Measurements from ENCODE around the gene SNTG2.
"Not testable (repeated sequence)": the region's sequence is repeated elsewhere in the genome, so short reads cannot be mapped to it uniquely, and the experiment has no call there.

Gene SNTG2

GRCh38 chr2:950080-950966 lies at the start of gene SNTG2:
SNTG2 (plus strand) TSS chr2:950849; CDS start chr2:950997, 148 bp downstream.
- Histone ChIP-seq H3K9me3 (ENCODE audit: low read length) (no peaks in the 10 kb centered on the region), H3K4me1 (ENCODE audit: insufficient read depth, low read length) (no peaks in the 10 kb centered on the region), H3K27me3 (ENCODE audit: control insufficient read depth in 1 of 2, insufficient read depth in 2 of 2, low read length in 2 of 2) (peaks cover 18 to 41% of the 10 kb centered on the region in 2 donors), H3K9ac (ENCODE audit: low read length) (no peak within 1 kb of the TSS), H3K27ac (ENCODE audit: low read depth, low read length) (no peak within 1 kb of the TSS), H3K36me3 (ENCODE audit: insufficient read depth, low read length) (no peaks in the 10 kb centered on the region), H3K4me3 (ENCODE audit: low read depth in 1 of 2, low read length in 2 of 2) (peak within 1 kb of the TSS in 1 of 2 donors; percentile 11)

GRCh38 chr2:902584-902983 lies 48.1 kb upstream of the SNTG2 start:
- Histone ChIP-seq H3K9me3 (ENCODE audit: low read length) (no peaks in the 10 kb centered on the region), H3K27ac (ENCODE audit: low read depth, low read length) (no peak overlapping the region), H3K36me3 (ENCODE audit: insufficient read depth, low read length) (no peaks in the 10 kb centered on the region), H3K27me3 (ENCODE audit: control insufficient read depth in 1 of 2, insufficient read depth in 2 of 2, low read length in 2 of 2) (peaks cover 0 to 5% of the 10 kb centered on the region in 2 donors), H3K4me3 (ENCODE audit: low read depth in 1 of 2, low read length in 2 of 2) (no peak overlapping the region), H3K4me1 (ENCODE audit: insufficient read depth, low read length) (no peaks in the 10 kb centered on the region), H3K9ac (ENCODE audit: low read length) (no peak overlapping the region)

GRCh38 chr2:903223-903900 lies 47.3 kb upstream of the SNTG2 start:
- Histone ChIP-seq H3K9ac (ENCODE audit: low read length) (no peak overlapping the region), H3K27ac (ENCODE audit: low read depth, low read length) (no peak overlapping the region), H3K4me1 (ENCODE audit: insufficient read depth, low read length) (no peaks in the 10 kb centered on the region), H3K36me3 (ENCODE audit: insufficient read depth, low read length) (no peaks in the 10 kb centered on the region), H3K4me3 (ENCODE audit: low read depth in 1 of 2, low read length in 2 of 2) (no peak overlapping the region), H3K27me3 (ENCODE audit: control insufficient read depth in 1 of 2, insufficient read depth in 2 of 2, low read length in 2 of 2) (peaks cover 0 to 5% of the 10 kb centered on the region in 2 donors), H3K9me3 (ENCODE audit: low read length) (no peaks in the 10 kb centered on the region)

GRCh38 chr2:904246-905024 lies 46.2 kb upstream of the SNTG2 start:
- no peak overlapping the region for H3K27ac ChIP-seq (ENCODE audit: low read depth, low read length)
- no peaks in the 10 kb centered on the region for H3K9me3 ChIP-seq (ENCODE audit: low read length)
- H3K27me3 ChIP-seq (ENCODE audit: control insufficient read depth in 1 of 2, insufficient read depth in 2 of 2, low read length in 2 of 2): peaks cover 0 to 5% of the 10 kb centered on the region in 2 donors
- H3K9ac ChIP-seq (ENCODE audit: low read length): no peak overlapping the region
- H3K36me3 ChIP-seq (ENCODE audit: insufficient read depth, low read length): no peaks in the 10 kb centered on the region
- H3K4me3 ChIP-seq (ENCODE audit: low read depth in 1 of 2, low read length in 2 of 2): no peak overlapping the region
- no peaks in the 10 kb centered on the region for H3K4me1 ChIP-seq (ENCODE audit: insufficient read depth, low read length)

GRCh38 chr2:905091-905832 lies 45.4 kb upstream of the SNTG2 start:
- no peaks in the 10 kb centered on the region for H3K36me3 ChIP-seq (ENCODE audit: insufficient read depth, low read length)
- no peak overlapping the region for H3K9ac ChIP-seq (ENCODE audit: low read length)
- H3K4me3 ChIP-seq (ENCODE audit: low read depth in 1 of 2, low read length in 2 of 2): no peak overlapping the region
- no peaks in the 10 kb centered on the region for H3K9me3 ChIP-seq (ENCODE audit: low read length)
- no peak overlapping the region for H3K27ac ChIP-seq (ENCODE audit: low read depth, low read length)
- H3K4me1 ChIP-seq (ENCODE audit: insufficient read depth, low read length): no peaks in the 10 kb centered on the region
- peaks cover 0 to 5% of the 10 kb centered on the region in 2 donors for H3K27me3 ChIP-seq (ENCODE audit: control insufficient read depth in 1 of 2, insufficient read depth in 2 of 2, low read length in 2 of 2)

- Histone ChIP-seq H3K9me3 (ENCODE audit: low read length) (no peaks in the 10 kb centered on the region), H3K36me3 (ENCODE audit: insufficient read depth, low read length) (no peaks in the 10 kb centered on the region), H3K9ac (ENCODE audit: low read length) (no peak overlapping the region), H3K4me1 (ENCODE audit: insufficient read depth, low read length) (no peaks in the 10 kb centered on the region), H3K4me3 (ENCODE audit: low read depth in 1 of 2, low read length in 2 of 2) (no peak overlapping the region), H3K27me3 (ENCODE audit: control insufficient read depth in 1 of 2, insufficient read depth in 2 of 2, low read length in 2 of 2) (peaks cover 0 to 5% of the 10 kb centered on the region in 2 donors), H3K27ac (ENCODE audit: low read depth, low read length) (no peak overlapping the region)
Observed at GRCh38 chr2:905833-906140, 44.9 kb upstream of the SNTG2 start.

GRCh38 chr2:907706-908105 lies 42.9 kb upstream of the SNTG2 start:
- no peaks in the 10 kb centered on the region for H3K9me3 ChIP-seq (ENCODE audit: low read length)

GRCh38 chr2:908568-908967 lies 42.1 kb upstream of the SNTG2 start:
- Histone ChIP-seq H3K4me3 (ENCODE audit: low read depth in 1 of 2, low read length in 2 of 2) (no peak overlapping the region), H3K36me3 (ENCODE audit: insufficient read depth, low read length) (no peaks in the 10 kb centered on the region), H3K27ac (ENCODE audit: low read depth, low read length) (no peak overlapping the region), H3K9me3 (ENCODE audit: low read length) (no peaks in the 10 kb centered on the region), H3K4me1 (ENCODE audit: insufficient read depth, low read length) (no peaks in the 10 kb centered on the region), H3K9ac (ENCODE audit: low read length) (no peak overlapping the region), H3K27me3 (ENCODE audit: control insufficient read depth in 1 of 2, insufficient read depth in 2 of 2, low read length in 2 of 2) (peaks cover 0 to 5% of the 10 kb centered on the region in 2 donors)

More at GRCh38 chr2:907706-908105, 42.9 kb upstream of the SNTG2 start:
- Histone ChIP-seq H3K36me3 (ENCODE audit: insufficient read depth, low read length) (no peaks in the 10 kb centered on the region), H3K4me3 (ENCODE audit: low read depth in 1 of 2, low read length in 2 of 2) (no peak overlapping the region), H3K4me1 (ENCODE audit: insufficient read depth, low read length) (no peaks in the 10 kb centered on the region), H3K27me3 (ENCODE audit: control insufficient read depth in 1 of 2, insufficient read depth in 2 of 2, low read length in 2 of 2) (peaks cover 0 to 5% of the 10 kb centered on the region in 2 donors), H3K27ac (ENCODE audit: low read depth, low read length) (no peak overlapping the region), H3K9ac (ENCODE audit: low read length) (no peak overlapping the region)

- H3K4me1 ChIP-seq (ENCODE audit: insufficient read depth, low read length); H3K4me3 ChIP-seq (ENCODE audit: low read depth in 1 of 2, low read length in 2 of 2); H3K36me3 ChIP-seq (ENCODE audit: insufficient read depth, low read length); H3K27ac ChIP-seq (ENCODE audit: low read depth, low read length); H3K9ac ChIP-seq (ENCODE audit: low read length); H3K27me3 ChIP-seq (ENCODE audit: control insufficient read depth in 1 of 2, insufficient read depth in 2 of 2, low read length in 2 of 2); H3K9me3 ChIP-seq (ENCODE audit: low read length): not testable (repeated sequence)
Observed at GRCh38 chr2:909764-910379, 40.8 kb upstream of the SNTG2 start.

- no peak overlapping the region for H3K9ac ChIP-seq (ENCODE audit: low read length)
- H3K27me3 ChIP-seq (ENCODE audit: control insufficient read depth in 1 of 2, insufficient read depth in 2 of 2, low read length in 2 of 2): peaks cover 0 to 4% of the 10 kb centered on the region in 2 donors
- H3K36me3 ChIP-seq (ENCODE audit: insufficient read depth, low read length): no peaks in the 10 kb centered on the region
- no peaks in the 10 kb centered on the region for H3K9me3 ChIP-seq (ENCODE audit: low read length)
- no peaks in the 10 kb centered on the region for H3K4me1 ChIP-seq (ENCODE audit: insufficient read depth, low read length)
- no peak overlapping the region for H3K4me3 ChIP-seq (ENCODE audit: low read depth in 1 of 2, low read length in 2 of 2)
- H3K27ac ChIP-seq (ENCODE audit: low read depth, low read length): no peak overlapping the region
Observed at GRCh38 chr2:910698-911097, 40.0 kb upstream of the SNTG2 start.
